ENCODE measurements around the gene PLB1. TPM values are rescaled to one million over a fixed set of nuclear protein-coding genes. Genes with fewer than 3 reads are reported as not detected.

Gene PLB1
- polyA plus RNA-seq, 3 donors: 20.2 to 35.8 (median 23.9) TPM

DNA sequence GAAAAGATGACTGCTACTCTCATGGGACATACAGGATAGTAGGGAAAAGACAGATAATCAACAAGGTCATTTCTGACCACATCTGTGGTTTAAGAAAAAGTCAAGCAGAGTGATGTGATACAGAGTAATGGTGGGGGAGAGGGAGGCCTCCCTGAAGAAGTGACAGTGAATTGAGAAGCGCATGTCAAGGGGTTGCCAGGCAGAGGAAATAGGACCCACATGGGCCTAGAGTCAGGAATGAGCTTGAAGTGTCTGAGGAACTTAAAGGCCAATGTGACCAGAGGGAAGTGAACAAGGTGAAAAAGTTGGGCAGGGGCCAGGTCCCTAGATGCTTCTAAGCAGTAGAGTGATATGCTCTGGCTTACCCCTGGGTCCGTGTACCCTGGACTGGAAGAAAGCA, 142.2 kb downstream of the PLB1 start:
- H3K27me3 ChIP-seq (ENCODE audit: control insufficient read depth in 2 of 2, insufficient read depth in 2 of 2, low read length in 2 of 2): no peaks in the 10 kb centered on the region
- no peak for DNase-seq

DNA sequence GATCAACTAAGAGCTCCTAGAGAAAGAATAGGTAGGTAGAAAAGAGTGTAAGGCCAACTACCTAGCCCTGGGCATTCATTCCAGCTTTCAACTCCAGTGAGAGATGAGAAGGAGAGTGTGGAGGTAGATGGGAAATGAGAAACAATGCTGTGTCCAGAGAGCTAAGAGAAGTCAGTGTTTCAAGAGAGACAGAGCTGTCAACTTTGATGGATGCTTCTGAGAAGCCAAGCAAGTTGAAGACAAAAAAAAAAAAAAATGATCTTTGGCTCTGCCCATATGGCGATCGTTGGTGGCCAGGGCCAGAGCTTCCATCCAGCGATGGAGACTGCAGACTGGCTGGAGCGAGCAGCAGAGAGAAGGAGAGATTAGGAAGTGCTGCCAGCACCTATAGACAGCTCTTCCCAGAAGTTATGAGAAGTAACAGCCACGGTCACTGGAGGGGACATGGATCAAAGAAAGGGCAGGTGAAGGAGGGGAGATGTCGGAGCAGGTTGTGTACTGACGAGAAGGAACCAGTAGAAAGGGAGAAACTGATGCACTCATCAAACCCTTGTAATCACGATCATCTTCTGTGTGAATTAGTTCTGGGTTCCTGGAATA, 143.3 kb downstream of the PLB1 start:
- WGBS (ENCODE audit: insufficient coverage): 83% methylated on average over 6 of the region's 8 CpGs
- intact Hi-C loops (cut with micrococcal nuclease): no loop called here
- DNase-seq: no peak
- no peak overlapping the region for H3K4me2 ChIP-seq (replicated peaks; ENCODE audit: extremely low read depth, low read length, poor library complexity, severe bottlenecking)
- H3K27ac ChIP-seq (ENCODE audit: low read depth in 1 of 2, low read length in 2 of 2): peak overlapping the region in 1 of 2 donors; percentile 22
- H3K36me3 ChIP-seq (replicated peaks in 1 of 2; ENCODE audit: control insufficient read depth in 1 of 2, insufficient read depth in 2 of 2, low read length in 2 of 2): peaks cover 22 to 49% of the 10 kb centered on the region in 2 donors
- no peaks in the 10 kb centered on the region for H3K27me3 ChIP-seq (ENCODE audit: control insufficient read depth in 2 of 2, insufficient read depth in 2 of 2, low read length in 2 of 2)
- TF ChIP-seq, protein P1, sequence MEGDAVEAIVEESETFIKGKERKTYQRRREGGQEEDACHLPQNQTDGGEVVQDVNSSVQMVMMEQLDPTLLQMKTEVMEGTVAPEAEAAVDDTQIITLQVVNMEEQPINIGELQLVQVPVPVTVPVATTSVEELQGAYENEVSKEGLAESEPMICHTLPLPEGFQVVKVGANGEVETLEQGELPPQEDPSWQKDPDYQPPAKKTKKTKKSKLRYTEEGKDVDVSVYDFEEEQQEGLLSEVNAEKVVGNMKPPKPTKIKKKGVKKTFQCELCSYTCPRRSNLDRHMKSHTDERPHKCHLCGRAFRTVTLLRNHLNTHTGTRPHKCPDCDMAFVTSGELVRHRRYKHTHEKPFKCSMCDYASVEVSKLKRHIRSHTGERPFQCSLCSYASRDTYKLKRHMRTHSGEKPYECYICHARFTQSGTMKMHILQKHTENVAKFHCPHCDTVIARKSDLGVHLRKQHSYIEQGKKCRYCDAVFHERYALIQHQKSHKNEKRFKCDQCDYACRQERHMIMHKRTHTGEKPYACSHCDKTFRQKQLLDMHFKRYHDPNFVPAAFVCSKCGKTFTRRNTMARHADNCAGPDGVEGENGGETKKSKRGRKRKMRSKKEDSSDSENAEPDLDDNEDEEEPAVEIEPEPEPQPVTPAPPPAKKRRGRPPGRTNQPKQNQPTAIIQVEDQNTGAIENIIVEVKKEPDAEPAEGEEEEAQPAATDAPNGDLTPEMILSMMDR (IDR thresholded peaks at IDR 0.05): no peak
- no peak overlapping the region for H2AFZ ChIP-seq (ENCODE audit: insufficient read depth, low read depth, low read length, poor library complexity, severe bottlenecking)
- H3K9me3 ChIP-seq (replicated peaks in 1 of 2; ENCODE audit: control insufficient read depth in 1 of 2, insufficient read depth in 1 of 2, low read length in 2 of 2): no peaks in the 10 kb centered on the region
- Mint-ChIP-seq H3K36me3 (peaks cover 47 to 61% of the 10 kb centered on the region in 2 donors), H3K27ac (peak overlapping the region in 5 of 7 donors; percentile 3 to 52 (median 12)), H3K4me1 (peaks cover 9% of the 10 kb centered on the region), H3K9me3 (no peaks in the 10 kb centered on the region), H3K27me3 (ENCODE audit: low read depth in 3 of 3) (no peaks in the 10 kb centered on the region), H3K4me3 (no peak overlapping the region)
- no peak overlapping the region for H3K4me3 ChIP-seq (replicated peaks in 1 of 3; ENCODE audit: low read depth in 2 of 3, low read length in 3 of 3)
- no peaks in the 10 kb centered on the region for H4K20me1 ChIP-seq (ENCODE audit: insufficient read depth, low read length)
- no peaks in the 10 kb centered on the region for H3K79me2 ChIP-seq (ENCODE audit: insufficient read depth, low read length)
- no peaks in the 10 kb centered on the region for H3K4me1 ChIP-seq (ENCODE audit: control insufficient read depth in 1 of 2, insufficient read depth in 2 of 2, low read length in 2 of 2)
- H3K9ac ChIP-seq (ENCODE audit: insufficient read depth, low read length, poor library complexity, severe bottlenecking): no peak overlapping the region

More for the DNA sequence above, 142.2 kb downstream of the PLB1 start:
- Mint-ChIP-seq H3K9me3 (no peaks in the 10 kb centered on the region), H3K4me1 (no peaks in the 10 kb centered on the region), H3K27ac (peak overlapping the region in 4 of 7 donors; percentile 14 to 87 (median 44)), H3K27me3 (ENCODE audit: low read depth in 3 of 3) (no peaks in the 10 kb centered on the region), H3K4me3 (no peak overlapping the region), H3K36me3 (peaks cover 58 to 71% of the 10 kb centered on the region in 2 donors)
- intact Hi-C loops (cut with micrococcal nuclease): no loop called here
- Histone ChIP-seq H2AFZ (ENCODE audit: insufficient read depth, low read depth, low read length, poor library complexity, severe bottlenecking) (no peak overlapping the region), H3K4me1 (ENCODE audit: control insufficient read depth in 1 of 2, insufficient read depth in 2 of 2, low read length in 2 of 2) (no peaks in the 10 kb centered on the region), H3K4me2 (replicated peaks; ENCODE audit: extremely low read depth, low read length, poor library complexity, severe bottlenecking) (no peak overlapping the region), H3K79me2 (ENCODE audit: insufficient read depth, low read length) (no peaks in the 10 kb centered on the region), H3K9me3 (replicated peaks in 1 of 2; ENCODE audit: control insufficient read depth in 1 of 2, insufficient read depth in 1 of 2, low read length in 2 of 2) (no peaks in the 10 kb centered on the region), H4K20me1 (ENCODE audit: insufficient read depth, low read length) (no peaks in the 10 kb centered on the region), H3K36me3 (replicated peaks in 1 of 2; ENCODE audit: control insufficient read depth in 1 of 2, insufficient read depth in 2 of 2, low read length in 2 of 2) (peaks cover 29 to 59% of the 10 kb centered on the region in 2 donors), H3K9ac (ENCODE audit: insufficient read depth, low read length, poor library complexity, severe bottlenecking) (no peak overlapping the region), H3K27ac (ENCODE audit: low read depth in 1 of 2, low read length in 2 of 2) (peak overlapping the region in 1 of 2 donors; percentile 48), H3K4me3 (replicated peaks in 1 of 3; ENCODE audit: low read depth in 2 of 3, low read length in 3 of 3) (no peak overlapping the region)
- 88% methylated on average over 2 of the region's 2 CpGs for WGBS (ENCODE audit: insufficient coverage)
- TF ChIP-seq, protein P1 (IDR thresholded peaks at IDR 0.05): no peak
